Mesothelial cell of epicardium (in vitro differentiated cells): ENCODE results near the gene ITGAE. TPM values are rescaled to one million over a fixed set of nuclear protein-coding genes. Genes with fewer than 3 reads are reported as not detected.

Source experiments
- DNase-seq, 2 experiments: peaks; one replicate each; pipeline ENCODE4 v3.0.0; 2021; ENCODE audit warnings: low spot score in 2 of 2; ENCODE audit not compliant: unreplicated experiment in 2 of 2
- H3K27ac Mint-ChIP-seq: 2 replicates; pipeline ENCODE4 v1.8.0; 2021; ENCODE audit warnings: mixed read lengths
- H3K27me3 Mint-ChIP-seq: 2 replicates; pipeline ENCODE4 v1.8.0; 2021; ENCODE audit warnings: low read depth, mixed read lengths
- H3K36me3 Mint-ChIP-seq: 2 replicates; pipeline ENCODE4 v1.8.0; 2021; ENCODE audit warnings: mixed read lengths
- H3K4me1 Mint-ChIP-seq: 2 replicates; pipeline ENCODE4 v1.8.0; 2021; ENCODE audit warnings: mixed read lengths
- H3K4me3 Mint-ChIP-seq: 2 replicates; pipeline ENCODE4 v1.8.0; 2021; ENCODE audit warnings: mild to moderate bottlenecking, moderate library complexity, mixed read lengths
- H3K9me3 Mint-ChIP-seq: 2 replicates; pipeline ENCODE4 v1.8.0; 2021; ENCODE audit warnings: mixed read lengths
- total RNA-seq: library from RNA; stranded (reverse); gene quantifications from 3 replicates; pipeline ENCODE4 v1.2.1, GENCODE V29; 2021
- TF ChIP-seq, protein P1 (sequence below): fragments of 200-600 bp; sonication (generic); IDR thresholded peaks from one replicate; pipeline ENCODE4 v1.5.0; 2021; ENCODE audit warnings: antibody characterized with exemption; ENCODE audit not compliant: unreplicated experiment

Gene ITGAE, protein sequence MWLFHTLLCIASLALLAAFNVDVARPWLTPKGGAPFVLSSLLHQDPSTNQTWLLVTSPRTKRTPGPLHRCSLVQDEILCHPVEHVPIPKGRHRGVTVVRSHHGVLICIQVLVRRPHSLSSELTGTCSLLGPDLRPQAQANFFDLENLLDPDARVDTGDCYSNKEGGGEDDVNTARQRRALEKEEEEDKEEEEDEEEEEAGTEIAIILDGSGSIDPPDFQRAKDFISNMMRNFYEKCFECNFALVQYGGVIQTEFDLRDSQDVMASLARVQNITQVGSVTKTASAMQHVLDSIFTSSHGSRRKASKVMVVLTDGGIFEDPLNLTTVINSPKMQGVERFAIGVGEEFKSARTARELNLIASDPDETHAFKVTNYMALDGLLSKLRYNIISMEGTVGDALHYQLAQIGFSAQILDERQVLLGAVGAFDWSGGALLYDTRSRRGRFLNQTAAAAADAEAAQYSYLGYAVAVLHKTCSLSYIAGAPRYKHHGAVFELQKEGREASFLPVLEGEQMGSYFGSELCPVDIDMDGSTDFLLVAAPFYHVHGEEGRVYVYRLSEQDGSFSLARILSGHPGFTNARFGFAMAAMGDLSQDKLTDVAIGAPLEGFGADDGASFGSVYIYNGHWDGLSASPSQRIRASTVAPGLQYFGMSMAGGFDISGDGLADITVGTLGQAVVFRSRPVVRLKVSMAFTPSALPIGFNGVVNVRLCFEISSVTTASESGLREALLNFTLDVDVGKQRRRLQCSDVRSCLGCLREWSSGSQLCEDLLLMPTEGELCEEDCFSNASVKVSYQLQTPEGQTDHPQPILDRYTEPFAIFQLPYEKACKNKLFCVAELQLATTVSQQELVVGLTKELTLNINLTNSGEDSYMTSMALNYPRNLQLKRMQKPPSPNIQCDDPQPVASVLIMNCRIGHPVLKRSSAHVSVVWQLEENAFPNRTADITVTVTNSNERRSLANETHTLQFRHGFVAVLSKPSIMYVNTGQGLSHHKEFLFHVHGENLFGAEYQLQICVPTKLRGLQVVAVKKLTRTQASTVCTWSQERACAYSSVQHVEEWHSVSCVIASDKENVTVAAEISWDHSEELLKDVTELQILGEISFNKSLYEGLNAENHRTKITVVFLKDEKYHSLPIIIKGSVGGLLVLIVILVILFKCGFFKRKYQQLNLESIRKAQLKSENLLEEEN
- 19.8 to 20.6 TPM (median 20.4 TPM) in 3 replicates for total RNA-seq

DNA sequence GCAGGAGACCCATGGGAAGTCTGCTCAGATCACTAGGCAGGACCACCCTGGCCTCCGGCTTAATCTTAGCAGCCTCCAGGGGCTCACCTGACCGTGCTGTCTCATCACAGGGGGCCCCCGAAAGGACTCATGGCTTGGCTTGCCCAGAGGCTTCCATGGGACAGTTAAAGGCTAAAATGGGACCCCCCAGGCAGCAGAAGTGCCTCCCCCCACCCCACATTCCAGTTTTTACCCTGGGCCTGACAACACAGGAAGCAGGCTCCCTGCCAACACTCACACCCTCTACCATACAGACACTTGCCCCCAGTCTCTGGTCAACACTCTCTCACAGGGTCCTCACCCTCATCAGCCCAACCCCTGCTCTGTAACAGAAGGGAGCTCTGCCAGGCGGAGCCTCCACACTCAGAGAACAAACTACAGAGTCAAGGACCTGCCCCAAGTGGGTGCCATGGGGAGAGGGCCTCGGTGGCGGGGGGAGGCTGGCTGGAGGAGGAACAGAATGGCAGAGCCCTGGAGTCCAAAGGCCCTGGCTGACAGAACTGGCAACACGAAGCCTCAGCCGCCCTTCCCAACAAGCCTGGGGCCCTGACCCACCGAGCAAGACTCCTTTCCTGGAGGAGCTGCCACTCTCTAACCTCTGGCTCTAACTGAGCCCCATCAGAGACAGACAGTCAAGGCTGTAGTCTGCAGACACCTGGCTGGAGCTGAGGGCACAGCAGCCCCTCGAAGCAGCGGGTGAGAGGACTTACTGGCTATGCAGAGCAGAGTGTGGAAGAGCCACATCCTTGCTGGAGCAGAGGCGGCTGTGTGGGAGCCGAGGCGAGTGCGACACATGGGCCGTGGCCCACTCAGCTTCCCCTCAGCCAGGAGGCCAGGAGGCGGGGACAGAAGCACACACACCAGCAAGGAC is at the start of gene ITGAE:
Gene ITGAE, minus strand, starts transcription at position 827 of the 910 bp plus-strand sequence. Its CDS starts 44 bp downstream, at position 783.
- H3K4me1 Mint-ChIP-seq, result no peaks in the 10 kb centered on the region

DNA sequence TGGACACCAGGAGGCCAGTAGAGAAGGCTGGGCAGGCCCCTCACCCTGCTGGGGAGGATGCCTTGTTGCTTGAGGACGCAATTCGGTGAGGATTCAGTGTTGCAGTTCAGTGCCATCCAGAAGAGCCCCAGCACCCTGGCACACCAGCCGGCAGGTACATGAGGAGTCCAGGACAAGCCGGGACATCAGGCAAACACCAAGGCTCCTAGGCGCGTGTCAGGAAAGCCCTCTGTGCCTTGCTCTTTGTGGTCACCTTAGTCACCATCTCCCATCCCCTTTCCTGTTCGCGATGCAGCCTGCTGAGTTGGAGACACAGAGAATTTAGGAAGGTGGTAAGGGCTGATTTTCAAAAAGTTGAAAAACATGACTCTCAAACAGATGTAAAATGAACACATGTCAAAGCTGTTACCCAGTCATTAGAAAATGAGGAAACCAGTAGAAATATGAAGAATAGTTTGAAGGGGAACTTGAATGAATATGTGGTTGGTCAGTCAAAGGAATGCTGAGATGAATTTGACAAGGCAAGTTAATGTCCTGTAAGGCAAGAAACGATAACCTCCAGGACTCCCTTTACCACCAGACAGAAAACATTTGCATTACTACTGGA is 47.3 kb upstream of the ITGAE start:
- no peak for DNase-seq
- H3K4me3 Mint-ChIP-seq, result no peak overlapping the region
- peaks cover 5% of the 10 kb centered on the region for H3K36me3 Mint-ChIP-seq
- TF ChIP-seq, protein P1, sequence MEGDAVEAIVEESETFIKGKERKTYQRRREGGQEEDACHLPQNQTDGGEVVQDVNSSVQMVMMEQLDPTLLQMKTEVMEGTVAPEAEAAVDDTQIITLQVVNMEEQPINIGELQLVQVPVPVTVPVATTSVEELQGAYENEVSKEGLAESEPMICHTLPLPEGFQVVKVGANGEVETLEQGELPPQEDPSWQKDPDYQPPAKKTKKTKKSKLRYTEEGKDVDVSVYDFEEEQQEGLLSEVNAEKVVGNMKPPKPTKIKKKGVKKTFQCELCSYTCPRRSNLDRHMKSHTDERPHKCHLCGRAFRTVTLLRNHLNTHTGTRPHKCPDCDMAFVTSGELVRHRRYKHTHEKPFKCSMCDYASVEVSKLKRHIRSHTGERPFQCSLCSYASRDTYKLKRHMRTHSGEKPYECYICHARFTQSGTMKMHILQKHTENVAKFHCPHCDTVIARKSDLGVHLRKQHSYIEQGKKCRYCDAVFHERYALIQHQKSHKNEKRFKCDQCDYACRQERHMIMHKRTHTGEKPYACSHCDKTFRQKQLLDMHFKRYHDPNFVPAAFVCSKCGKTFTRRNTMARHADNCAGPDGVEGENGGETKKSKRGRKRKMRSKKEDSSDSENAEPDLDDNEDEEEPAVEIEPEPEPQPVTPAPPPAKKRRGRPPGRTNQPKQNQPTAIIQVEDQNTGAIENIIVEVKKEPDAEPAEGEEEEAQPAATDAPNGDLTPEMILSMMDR, result no peak
- no peak overlapping the region for H3K27ac Mint-ChIP-seq
- H3K9me3 Mint-ChIP-seq, result no peaks in the 10 kb centered on the region
- H3K27me3 Mint-ChIP-seq, result peaks cover 23% of the 10 kb centered on the region
- peaks cover 16% of the 10 kb centered on the region for H3K4me1 Mint-ChIP-seq

More for the DNA sequence above, at the start of gene ITGAE:
- TF ChIP-seq, protein P1, result no peak
- no peak for DNase-seq
- Mint-ChIP-seq H3K27me3 (no peaks in the 10 kb centered on the region), H3K4me3 (no peak within 1 kb of the TSS), H3K9me3 (no peaks in the 10 kb centered on the region), H3K36me3 (peaks cover 4% of the 10 kb centered on the region), H3K27ac (no peak within 1 kb of the TSS)

DNA sequence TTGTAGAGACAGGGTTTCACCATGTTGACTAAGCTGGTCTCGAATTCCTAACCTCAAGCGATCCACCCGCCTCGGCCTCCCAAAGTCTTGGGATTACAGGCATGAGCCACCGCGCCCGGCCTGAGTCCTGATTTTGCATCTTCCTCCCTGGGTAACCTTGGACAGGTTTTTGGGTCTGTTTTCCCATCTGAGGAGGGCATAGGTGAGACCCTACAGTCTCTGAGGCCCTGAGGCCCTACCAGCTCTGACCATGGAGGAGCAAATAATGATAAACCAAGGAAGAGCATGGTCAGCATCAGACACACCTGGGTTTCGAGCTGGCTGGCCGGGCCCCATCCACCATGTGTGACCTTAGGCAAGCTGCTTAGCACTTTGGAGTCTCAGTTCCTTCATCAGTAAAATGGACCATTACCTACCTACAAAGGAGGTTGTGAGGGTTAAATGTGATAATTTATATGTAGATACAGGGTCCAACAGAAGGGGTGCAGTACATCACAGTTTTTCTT is 46.2 kb upstream of the ITGAE start:
- H3K27me3 Mint-ChIP-seq, result peaks cover 19% of the 10 kb centered on the region
- peaks cover 16% of the 10 kb centered on the region for H3K4me1 Mint-ChIP-seq
- TF ChIP-seq, protein P1, result no peak
- no peak overlapping the region for H3K4me3 Mint-ChIP-seq
- no peak overlapping the region for H3K27ac Mint-ChIP-seq
- no peaks in the 10 kb centered on the region for H3K9me3 Mint-ChIP-seq
- no peak for DNase-seq
- peaks cover 5% of the 10 kb centered on the region for H3K36me3 Mint-ChIP-seq

DNA sequence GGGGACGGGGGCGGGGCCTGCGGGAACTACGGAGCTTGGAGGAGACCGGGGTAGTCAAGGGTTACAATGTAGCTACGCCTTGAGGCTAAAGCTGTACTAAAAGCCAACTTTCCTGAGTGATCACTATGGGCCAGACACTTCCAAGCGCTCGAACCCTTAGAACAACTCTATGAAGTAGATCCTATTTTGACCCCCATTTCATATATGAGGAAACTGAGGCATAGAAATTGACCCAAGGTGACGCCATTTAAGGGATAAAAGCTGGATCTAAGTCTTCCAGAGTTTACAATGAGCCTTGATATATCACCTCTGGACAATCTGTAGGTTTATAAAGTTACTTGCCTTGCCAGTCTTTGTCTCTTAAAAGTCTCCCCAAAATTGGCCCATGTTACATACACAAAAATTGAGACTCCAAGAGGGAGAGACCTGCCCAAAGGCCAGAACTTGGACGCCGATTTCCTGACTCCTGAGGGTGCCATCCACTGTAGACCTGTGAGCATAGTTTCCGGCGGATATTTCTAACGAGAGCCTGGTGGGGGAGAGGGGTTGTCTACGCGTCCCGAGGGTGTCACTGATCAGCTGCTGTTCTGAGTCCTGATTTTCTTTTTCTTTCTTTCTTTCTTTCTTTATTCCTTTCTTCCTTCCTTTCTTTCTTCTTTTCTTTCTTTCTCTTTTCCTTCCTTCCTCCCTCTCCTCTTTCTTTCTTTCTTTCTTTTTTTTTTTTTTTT is 45.6 kb upstream of the ITGAE start:
- Mint-ChIP-seq H3K9me3 (no peaks in the 10 kb centered on the region), H3K4me1 (peaks cover 16% of the 10 kb centered on the region), H3K36me3 (peaks cover 5% of the 10 kb centered on the region), H3K4me3 (peak overlapping the region; percentile 96), H3K27ac (no peak overlapping the region), H3K27me3 (peaks cover 14% of the 10 kb centered on the region)
- TF ChIP-seq, protein P1, result no peak
- DNase-seq, result no peak
